MM.1S (cell line): ENCODE data around the gene USF2.

Experiments used
- DNase-seq: peaks from one replicate; pipeline ENCODE4 v3.0.0-alpha.2; 2015
- H2AFZ ChIP-seq: fragments of 300-600 bp; sonication (generic); 2 replicates; pipeline ENCODE4 v1.6.0; 2016; ENCODE audit warnings: antibody characterized with exemption, low read length
- H3F3A ChIP-seq: fragments of 300-600 bp; sonication (generic); 2 replicates; pipeline ENCODE4 v1.6.1; 2016; ENCODE audit warnings: mild to moderate bottlenecking, antibody characterized with exemption, low read length, moderate library complexity, mixed read lengths; ENCODE audit not compliant: insufficient read depth
- H3K27ac ChIP-seq: fragments of 300-600 bp; sonication (generic); 2 replicates; pipeline ENCODE4 v1.5.1; 2016; ENCODE audit warnings: mild to moderate bottlenecking, low read length
- H3K27me3 ChIP-seq: fragments of 300-600 bp; sonication (generic); replicated peaks from 2 replicates; pipeline ENCODE4 v1.6.0; 2016; ENCODE audit warnings: low read length; ENCODE audit not compliant: insufficient read depth
- H3K36me3 ChIP-seq: fragments of 300-600 bp; sonication (generic); replicated peaks from 2 replicates; pipeline ENCODE4 v1.6.1; 2016; ENCODE audit warnings: mild to moderate bottlenecking, low read length, mixed read lengths; ENCODE audit not compliant: insufficient read depth
- H3K4me1 ChIP-seq: fragments of 300-600 bp; sonication (generic); 2 replicates; pipeline ENCODE4 v1.6.1; 2016; ENCODE audit warnings: low read length, mixed read lengths
- H3K4me2 ChIP-seq: fragments of 300-600 bp; sonication (generic); 2 replicates; pipeline ENCODE4 v1.6.0; 2016; ENCODE audit warnings: low read depth, low read length
- H3K4me3 ChIP-seq: fragments of 300-600 bp; sonication (generic); 2 replicates; pipeline ENCODE4 v1.5.1; 2016; ENCODE audit warnings: low read length, mixed read lengths
- H3K79me2 ChIP-seq: fragments of 300-600 bp; sonication (generic); 2 replicates; pipeline ENCODE4 v1.6.1; 2016; ENCODE audit warnings: mixed run types, low read length, mixed read lengths
- H3K9ac ChIP-seq: fragments of 300-600 bp; sonication (generic); 2 replicates; pipeline ENCODE4 v1.6.1; 2016; ENCODE audit warnings: low read length, mixed read lengths
- H3K9me2 ChIP-seq: fragments of 300-600 bp; sonication (generic); replicated peaks from 2 replicates; pipeline ENCODE4 v1.6.1; 2016; ENCODE audit warnings: mild to moderate bottlenecking, low read length, mixed read lengths; ENCODE audit not compliant: insufficient read depth
- H3K9me3 ChIP-seq: fragments of 300-600 bp; sonication (generic); replicated peaks from 2 replicates; pipeline ENCODE4 v1.6.1; 2016; ENCODE audit warnings: mild to moderate bottlenecking, low read length, mixed read lengths; ENCODE audit not compliant: insufficient read depth
- H4K20me1 ChIP-seq: fragments of 300-600 bp; sonication (generic); 2 replicates; pipeline ENCODE4 v1.6.1; 2016; ENCODE audit warnings: mild to moderate bottlenecking, low read length, moderate library complexity, mixed read lengths; ENCODE audit not compliant: insufficient read depth
- EZH2 ChIP-seq: fragments of 300-600 bp; sonication (generic); optimal IDR thresholded peaks from 2 replicates; pipeline ENCODE3; 2017; ENCODE audit warnings: low read depth, mild to moderate bottlenecking, antibody characterized with exemption, low read length, mixed read lengths
- EZH2phosphoT487 ChIP-seq: fragments of 300-600 bp; sonication (generic); IDR thresholded peaks from 2 replicates; pipeline ENCODE4 v1.6.1; 2018; ENCODE audit warnings: antibody characterized with exemption, low read length
- TF ChIP-seq, protein P1 (sequence below): fragments of 300-600 bp; sonication (generic); IDR thresholded peaks from 2 replicates; pipeline ENCODE4 v1.5.1; 2016; ENCODE audit warnings: antibody characterized with exemption, low read length, mixed read lengths

Gene USF2

DNA sequence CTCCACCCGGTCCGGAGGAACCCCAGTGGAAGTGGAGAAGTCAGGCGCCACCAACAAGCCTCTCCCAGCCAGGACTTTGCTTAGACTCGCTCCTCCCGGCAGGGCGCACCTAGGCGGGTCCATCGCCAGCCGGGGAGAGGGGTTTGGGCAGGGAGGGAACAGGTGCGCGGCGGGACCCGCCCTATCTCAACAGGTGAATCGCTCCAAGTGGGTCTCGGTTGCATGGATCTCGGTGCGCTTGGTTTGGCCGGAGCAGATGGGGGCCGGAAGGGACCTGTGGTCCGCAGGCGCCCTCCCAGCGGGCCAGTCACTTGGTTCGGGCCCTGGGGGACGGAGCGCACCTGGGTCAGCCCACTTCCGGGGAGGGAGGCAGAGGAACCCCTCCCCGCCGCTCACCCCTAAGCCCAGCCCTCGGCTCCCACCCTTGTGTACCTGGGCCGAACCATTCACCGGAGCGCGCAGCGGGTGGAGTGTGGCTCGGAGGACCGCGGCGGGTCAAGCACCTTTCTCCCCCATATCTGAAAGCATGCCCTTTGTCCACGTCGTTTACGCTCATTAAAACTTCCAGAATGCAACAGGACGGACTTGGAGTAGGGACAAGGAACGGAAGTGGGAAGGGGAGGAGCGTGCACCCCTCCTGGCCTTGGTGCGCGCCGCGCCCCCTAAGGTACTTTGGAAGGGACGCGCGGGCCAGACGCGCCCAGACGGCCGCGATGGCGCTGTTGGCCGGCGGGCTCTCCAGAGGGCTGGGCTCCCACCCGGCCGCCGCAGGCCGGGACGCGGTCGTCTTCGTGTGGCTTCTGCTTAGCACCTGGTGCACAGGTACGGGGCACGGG lies 20.2 kb upstream of the USF2 start, which contains the start of gene LSR:
Gene LSR, plus strand, starts transcription at position 693 of the 836 bp plus-strand sequence. Its CDS starts 21 bp downstream, at position 714.
- H3K4me3 ChIP-seq = peak within 1 kb of the TSS; percentile 83
- no peaks in the 10 kb centered on the region for H3K9me3 ChIP-seq
- H3F3A ChIP-seq = peaks cover 18% of the 10 kb centered on the region
- peak within 1 kb of the TSS; percentile 79 for H2AFZ ChIP-seq
- peaks cover 35% of the 10 kb centered on the region for H3K79me2 ChIP-seq
- 0 out of 2 replicates have a peak, but pooled peaks cover 2% of the 10 kb centered on the region for H3K36me3 ChIP-seq
- H3K27me3 ChIP-seq = no peaks in the 10 kb centered on the region
- peak within 1 kb of the TSS; percentile 97 for H3K27ac ChIP-seq
- H3K4me2 ChIP-seq = peak within 1 kb of the TSS; percentile 80
- H3K4me1 ChIP-seq = peaks cover 15% of the 10 kb centered on the region
- H3K9me2 ChIP-seq = no peaks in the 10 kb centered on the region
- TF ChIP-seq EZH2 = no peak
- TF ChIP-seq, protein P1, sequence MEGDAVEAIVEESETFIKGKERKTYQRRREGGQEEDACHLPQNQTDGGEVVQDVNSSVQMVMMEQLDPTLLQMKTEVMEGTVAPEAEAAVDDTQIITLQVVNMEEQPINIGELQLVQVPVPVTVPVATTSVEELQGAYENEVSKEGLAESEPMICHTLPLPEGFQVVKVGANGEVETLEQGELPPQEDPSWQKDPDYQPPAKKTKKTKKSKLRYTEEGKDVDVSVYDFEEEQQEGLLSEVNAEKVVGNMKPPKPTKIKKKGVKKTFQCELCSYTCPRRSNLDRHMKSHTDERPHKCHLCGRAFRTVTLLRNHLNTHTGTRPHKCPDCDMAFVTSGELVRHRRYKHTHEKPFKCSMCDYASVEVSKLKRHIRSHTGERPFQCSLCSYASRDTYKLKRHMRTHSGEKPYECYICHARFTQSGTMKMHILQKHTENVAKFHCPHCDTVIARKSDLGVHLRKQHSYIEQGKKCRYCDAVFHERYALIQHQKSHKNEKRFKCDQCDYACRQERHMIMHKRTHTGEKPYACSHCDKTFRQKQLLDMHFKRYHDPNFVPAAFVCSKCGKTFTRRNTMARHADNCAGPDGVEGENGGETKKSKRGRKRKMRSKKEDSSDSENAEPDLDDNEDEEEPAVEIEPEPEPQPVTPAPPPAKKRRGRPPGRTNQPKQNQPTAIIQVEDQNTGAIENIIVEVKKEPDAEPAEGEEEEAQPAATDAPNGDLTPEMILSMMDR = 0 out of 2 replicates have a peak, but pooled peaks have one; percentile 9
- H3K9ac ChIP-seq = peak within 1 kb of the TSS; percentile 92
- H4K20me1 ChIP-seq = no peaks in the 10 kb centered on the region
- peak; percentile 96 for DNase-seq

DNA sequence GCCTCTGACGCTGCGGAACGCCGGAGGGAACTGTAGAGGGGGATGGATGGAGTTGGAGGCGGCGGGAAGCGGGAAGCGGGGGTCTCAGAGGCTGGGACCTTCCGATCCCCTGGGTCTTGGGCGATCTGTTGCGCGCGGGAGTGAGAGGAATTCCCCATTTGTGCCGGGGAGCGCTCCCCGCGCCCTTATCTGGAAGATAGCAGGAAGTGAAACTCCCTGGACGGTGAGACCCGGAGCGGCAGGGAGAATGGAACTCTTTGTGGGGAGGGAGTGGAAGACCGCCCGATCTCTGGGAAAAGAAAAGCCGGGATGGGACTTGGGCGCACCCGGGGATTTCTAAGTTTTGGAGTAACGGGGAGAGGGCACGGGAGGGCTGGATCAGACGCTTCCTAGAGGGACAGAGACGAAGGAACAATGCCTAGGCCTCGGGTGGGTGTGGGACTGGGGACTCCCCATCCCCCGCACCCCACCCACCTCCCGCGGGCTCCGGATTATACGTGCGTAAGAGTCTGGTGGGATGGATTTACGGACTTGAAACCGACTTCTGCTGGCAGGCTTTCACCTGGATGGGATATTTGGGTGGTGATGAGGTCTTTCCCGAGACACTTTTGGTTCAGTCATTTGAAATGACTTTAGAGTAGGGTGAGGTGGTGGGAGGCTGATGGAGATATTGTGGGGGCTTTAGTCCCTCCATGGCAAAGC lies 19.5 kb upstream of the USF2 start:
- Histone ChIP-seq H2AFZ (peak overlapping the region; percentile 79), H3K9me2 (no peaks in the 10 kb centered on the region), H3K27me3 (no peaks in the 10 kb centered on the region), H3K4me1 (peaks cover 15% of the 10 kb centered on the region), H3K79me2 (peaks cover 37% of the 10 kb centered on the region), H3K9ac (peak overlapping the region; percentile 92), H4K20me1 (no peaks in the 10 kb centered on the region), H3K4me2 (peak overlapping the region; percentile 80), H3K36me3 (0 out of 2 replicates have a peak, but pooled peaks cover 2% of the 10 kb centered on the region), H3K9me3 (no peaks in the 10 kb centered on the region), H3K27ac (peak overlapping the region; percentile 97; the same call in 1 of the 2 replicates), H3K4me3 (peak overlapping the region; percentile 83), H3F3A (peaks cover 18% of the 10 kb centered on the region)
- TF ChIP-seq, protein P1 = no peak
- TF ChIP-seq EZH2 (no peak), EZH2phosphoT487 (no peak)
- no peak for DNase-seq

DNA sequence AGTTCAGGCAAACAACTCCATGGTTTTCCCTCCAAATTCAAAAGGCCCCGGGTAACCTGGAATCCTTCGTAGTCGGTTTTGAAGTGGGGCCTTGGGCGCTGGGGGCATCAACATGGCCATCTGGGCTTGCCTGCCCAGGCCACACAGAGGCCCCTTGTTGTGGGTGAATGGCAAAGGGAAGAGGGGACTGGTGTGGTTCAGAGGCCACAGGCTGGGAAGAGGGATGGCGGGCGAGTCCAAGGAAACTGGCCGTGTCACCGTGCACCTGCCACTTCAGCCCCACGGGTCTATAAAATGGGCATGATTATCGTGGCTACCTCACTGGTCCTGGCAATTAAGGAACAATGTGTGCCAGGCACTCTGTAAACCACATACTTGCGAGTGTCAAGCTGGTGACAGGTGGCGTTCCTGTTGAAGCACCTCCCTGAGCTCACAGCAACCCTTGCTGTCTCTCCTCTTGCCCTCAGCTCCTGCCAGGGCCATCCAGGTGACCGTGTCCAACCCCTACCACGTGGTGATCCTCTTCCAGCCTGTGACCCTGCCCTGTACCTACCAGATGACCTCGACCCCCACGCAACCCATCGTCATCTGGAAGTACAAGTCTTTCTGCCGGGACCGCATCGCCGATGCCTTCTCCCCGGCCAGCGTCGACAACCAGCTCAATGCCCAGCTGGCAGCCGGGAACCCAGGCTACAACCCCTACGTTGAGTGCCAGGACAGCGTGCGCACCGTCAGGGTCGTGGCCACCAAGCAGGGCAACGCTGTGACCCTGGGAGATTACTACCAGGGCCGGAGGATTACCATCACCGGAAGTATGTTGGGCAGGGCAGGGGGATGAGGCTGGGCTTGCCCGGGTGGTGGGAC lies 18.7 kb upstream of the USF2 start:
- peak overlapping the region; percentile 92; the same call in 1 of the 2 replicates for H3K9ac ChIP-seq
- H3K4me3 ChIP-seq = peak overlapping the region; percentile 83
- peak overlapping the region; percentile 80 for H3K4me2 ChIP-seq

More for the DNA sequence above, 18.7 kb upstream of the USF2 start:
- H3K27me3 ChIP-seq = no peaks in the 10 kb centered on the region
- no peaks in the 10 kb centered on the region for H4K20me1 ChIP-seq
- no peaks in the 10 kb centered on the region for H3K9me3 ChIP-seq
- DNase-seq = no peak
- no peaks in the 10 kb centered on the region for H3K9me2 ChIP-seq
- H3K79me2 ChIP-seq = peaks cover 44% of the 10 kb centered on the region
- TF ChIP-seq EZH2 (no peak), EZH2phosphoT487 (no peak)
- TF ChIP-seq, protein P1 = no peak
- peaks cover 18% of the 10 kb centered on the region for H3F3A ChIP-seq
- H3K36me3 ChIP-seq = 0 out of 2 replicates have a peak, but pooled peaks cover 8% of the 10 kb centered on the region
- no peak overlapping the region for H3K27ac ChIP-seq
- H2AFZ ChIP-seq = no peak overlapping the region
- H3K4me1 ChIP-seq = peaks cover 15% of the 10 kb centered on the region
